Glutamatergic neuron (in vitro differentiated cells): ENCODE measurements around the gene ETV6. TPM values are rescaled to one million over a fixed set of nuclear protein-coding genes. Genes with fewer than 3 reads are reported as not detected.

Experiments used
- DNase-seq: peaks from one replicate; pipeline ENCODE4 v3.0.0; 2022
- H3K27ac Mint-ChIP-seq: one replicate; pipeline ENCODE4 v1.8.0; 2020; ENCODE audit warnings: mild to moderate bottlenecking, mixed read lengths, inconsistent platforms; ENCODE audit not compliant: unreplicated experiment
- H3K27me3 Mint-ChIP-seq: one replicate; pipeline ENCODE4 v1.8.0; 2020; ENCODE audit warnings: mild to moderate bottlenecking, moderate library complexity, mixed read lengths, inconsistent platforms; ENCODE audit not compliant: unreplicated experiment
- H3K36me3 Mint-ChIP-seq: one replicate; pipeline ENCODE4 v1.8.0; 2020; ENCODE audit warnings: mild to moderate bottlenecking, mixed read lengths, inconsistent platforms; ENCODE audit not compliant: unreplicated experiment
- H3K4me1 Mint-ChIP-seq: one replicate; pipeline ENCODE4 v1.8.0; 2020; ENCODE audit warnings: mild to moderate bottlenecking, low read depth, mixed read lengths, inconsistent platforms; ENCODE audit not compliant: unreplicated experiment
- H3K4me3 Mint-ChIP-seq: one replicate; pipeline ENCODE4 v1.8.0; 2020; ENCODE audit warnings: mild to moderate bottlenecking, mixed read lengths, inconsistent platforms; ENCODE audit not compliant: unreplicated experiment
- H3K9me3 Mint-ChIP-seq: one replicate; pipeline ENCODE4 v1.8.0; 2020; ENCODE audit warnings: mild to moderate bottlenecking, moderate library complexity, mixed read lengths, inconsistent platforms; ENCODE audit not compliant: unreplicated experiment
- CTCF ChIP-seq: fragments of 200-600 bp; sonication (generic); IDR thresholded peaks from one replicate; pipeline ENCODE4 v1.5.0; 2021; ENCODE audit not compliant: partially characterized antibody, unreplicated experiment
- total RNA-seq: library from RNA; stranded (reverse); fragmentation: NEBNext Ultra II Directional; extraction: Animal tissue kit (Norgen Biotek cat#: 25700); gene quantifications from one replicate; pipeline ENCODE4 v1.2.1, GENCODE V29; 2021; ENCODE audit not compliant: unreplicated experiment

The ETV6 gene
- total RNA-seq, 1 donor from 2014 or later, result 10.1 TPM

- Mint-ChIP-seq H3K27me3 (peaks cover 2% of the 10 kb centered on the region), H3K9me3 (no peaks in the 10 kb centered on the region), H3K4me3 (no peak overlapping the region), H3K36me3 (no peaks in the 10 kb centered on the region), H3K27ac (no peak overlapping the region), H3K4me1 (peaks cover 15% of the 10 kb centered on the region)
- no peak for TF ChIP-seq CTCF
- no peak for DNase-seq
Observed at GRCh38 chr12:11662369-11662768, 12.9 kb downstream of the ETV6 start.

GRCh38 chr12:11663130-11663529 lies 13.7 kb downstream of the ETV6 start:
- Mint-ChIP-seq H3K27ac (no peak overlapping the region), H3K36me3 (no peaks in the 10 kb centered on the region), H3K27me3 (peaks cover 2% of the 10 kb centered on the region), H3K9me3 (no peaks in the 10 kb centered on the region), H3K4me3 (no peak overlapping the region), H3K4me1 (peaks cover 11% of the 10 kb centered on the region)
- no peak for TF ChIP-seq CTCF
- DNase-seq, result no peak

GRCh38 chr12:11664101-11664500 lies 14.6 kb downstream of the ETV6 start:
- no peaks in the 10 kb centered on the region for H3K9me3 Mint-ChIP-seq
- no peak for TF ChIP-seq CTCF

GRCh38 chr12:11666131-11667050 lies 16.9 kb downstream of the ETV6 start:
- TF ChIP-seq CTCF, result no peak
- Mint-ChIP-seq H3K4me1 (peaks cover 11% of the 10 kb centered on the region), H3K4me3 (no peak overlapping the region), H3K36me3 (no peaks in the 10 kb centered on the region), H3K27ac (no peak overlapping the region), H3K27me3 (peaks cover 2% of the 10 kb centered on the region), H3K9me3 (no peaks in the 10 kb centered on the region)
- no peak for DNase-seq

More at GRCh38 chr12:11664101-11664500, 14.6 kb downstream of the ETV6 start:
- DNase-seq, result no peak
- Mint-ChIP-seq H3K27me3 (peaks cover 2% of the 10 kb centered on the region), H3K4me1 (peaks cover 11% of the 10 kb centered on the region), H3K27ac (no peak overlapping the region), H3K4me3 (no peak overlapping the region), H3K36me3 (no peaks in the 10 kb centered on the region)

GRCh38 chr12:11667171-11667570 lies 17.7 kb downstream of the ETV6 start:
- Mint-ChIP-seq H3K27me3 (no peaks in the 10 kb centered on the region), H3K9me3 (no peaks in the 10 kb centered on the region), H3K27ac (no peak overlapping the region), H3K36me3 (no peaks in the 10 kb centered on the region), H3K4me1 (peaks cover 14% of the 10 kb centered on the region), H3K4me3 (no peak overlapping the region)
- no peak for DNase-seq
- TF ChIP-seq CTCF, result no peak
